NCI-H1417 treated with DMSO at 0.1 percent for 48 hours (cell line): ENCODE data around the gene NAP1L5.

Source experiments
- DNase-seq: peaks from one replicate; lab custom pipeline; 2025; lab: John Stamatoyannopoulos, UW

The NAP1L5 gene

GRCh38 chr4:88660446-88661294 lies 37.0 kb downstream of the NAP1L5 start:
- DNase-seq: no peak

DNA sequence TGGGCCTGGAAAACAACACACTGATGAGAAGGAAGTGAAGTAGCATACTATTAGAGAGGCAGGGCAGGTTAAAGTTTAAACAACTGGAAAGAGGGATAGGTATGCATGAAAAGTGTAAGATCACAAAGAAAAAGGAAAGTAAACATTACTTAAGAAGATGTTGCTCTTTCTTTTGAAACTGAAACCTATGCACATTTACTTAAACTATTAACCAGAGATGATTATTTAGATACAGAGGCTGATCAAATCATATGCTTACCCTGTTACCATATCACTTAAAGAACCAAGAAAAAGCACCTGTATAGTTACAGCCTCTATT lies 37.8 kb downstream of the NAP1L5 start:
- no peak for DNase-seq

DNA sequence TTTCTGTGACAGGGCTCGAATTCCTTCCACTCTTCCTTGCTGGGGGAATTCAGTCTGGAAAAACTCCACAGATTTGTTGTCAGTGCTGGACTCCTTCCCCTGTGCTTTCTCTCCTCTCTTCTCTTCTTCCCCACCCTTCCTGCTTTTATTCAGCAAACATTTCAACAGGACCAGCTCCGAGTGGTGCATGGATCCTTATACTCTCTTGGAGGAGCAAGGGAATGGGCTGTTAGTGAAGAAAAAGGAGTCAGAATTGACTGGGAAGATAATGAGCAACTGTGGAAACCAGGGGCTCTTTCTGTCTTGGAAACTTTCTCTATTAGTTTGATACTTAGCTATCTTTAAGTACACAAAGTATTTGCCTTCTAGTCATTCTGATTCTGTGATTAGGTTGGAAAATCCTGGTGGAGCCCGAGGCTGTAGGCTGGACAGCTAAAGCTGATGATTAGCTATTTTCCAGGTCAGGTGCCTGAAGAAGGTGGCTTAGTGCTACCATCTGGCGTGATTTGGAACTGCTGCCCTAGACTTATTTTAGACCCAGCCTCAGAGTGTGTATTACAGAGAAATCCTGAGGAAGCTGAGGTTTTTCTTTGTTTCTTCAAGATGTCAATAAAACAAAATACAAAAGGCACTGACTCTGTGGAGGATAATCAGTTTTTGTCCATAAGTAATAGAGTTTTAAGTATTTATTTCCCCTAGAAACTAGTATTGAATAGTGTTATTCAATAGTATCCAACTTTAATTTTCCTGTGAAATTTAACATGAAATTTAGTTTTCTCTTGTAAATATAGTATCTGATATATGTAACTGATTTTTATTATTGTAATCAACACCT lies 38.4 kb downstream of the NAP1L5 start:
- DNase-seq: no peak

DNA sequence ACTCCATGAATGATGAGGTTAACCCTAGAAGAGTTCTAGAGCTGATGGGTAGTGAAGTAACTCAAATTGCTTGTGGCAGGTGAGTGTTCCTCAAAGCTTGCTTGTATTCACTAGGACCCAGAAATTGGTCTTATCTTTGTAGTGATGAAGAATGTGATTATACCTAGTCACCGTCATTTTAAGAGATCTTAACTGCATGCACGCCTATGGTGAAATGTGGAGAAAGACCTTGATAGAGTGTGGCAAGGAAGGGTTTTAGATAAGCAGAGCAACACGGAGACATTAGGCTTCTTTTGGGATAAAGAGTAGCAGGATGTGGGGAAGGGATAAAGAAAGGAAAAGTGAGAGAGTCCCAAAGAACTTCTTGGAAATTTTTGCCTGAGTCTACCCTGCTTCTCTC lies 42.4 kb downstream of the NAP1L5 start:
- no peak for DNase-seq

DNA sequence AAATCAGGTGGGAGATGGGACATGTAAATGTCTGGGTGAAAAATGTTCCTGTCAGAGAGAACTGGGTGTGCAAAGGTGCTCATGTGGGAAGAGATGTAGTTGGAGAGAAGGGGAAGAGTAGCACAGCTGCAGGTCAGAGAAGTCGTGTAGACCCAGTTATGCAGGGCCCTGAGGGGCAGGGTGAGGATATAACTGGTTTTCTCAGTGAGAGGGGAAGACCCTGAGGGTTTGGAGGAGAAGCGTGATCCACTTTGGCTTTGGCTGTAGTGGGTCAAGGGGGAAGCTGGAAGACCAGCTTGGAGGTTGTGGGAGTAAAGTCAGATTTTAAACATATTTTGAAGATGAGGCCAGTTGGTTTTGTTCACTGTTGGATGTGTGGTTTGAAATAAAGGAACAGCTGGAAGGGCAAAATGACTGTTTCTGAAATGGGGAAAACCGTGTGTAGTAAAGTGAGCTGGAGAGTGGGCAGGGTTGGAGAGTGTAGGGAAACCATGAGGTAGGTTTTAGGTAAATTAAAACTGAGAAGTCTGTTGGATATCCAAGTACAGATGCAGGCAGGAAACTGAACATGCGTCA lies 44.2 kb downstream of the NAP1L5 start:
- DNase-seq: no peak

- no peak for DNase-seq
Measured at GRCh38 chr4:88649716-88650115, 47.9 kb downstream of the NAP1L5 start.

DNA sequence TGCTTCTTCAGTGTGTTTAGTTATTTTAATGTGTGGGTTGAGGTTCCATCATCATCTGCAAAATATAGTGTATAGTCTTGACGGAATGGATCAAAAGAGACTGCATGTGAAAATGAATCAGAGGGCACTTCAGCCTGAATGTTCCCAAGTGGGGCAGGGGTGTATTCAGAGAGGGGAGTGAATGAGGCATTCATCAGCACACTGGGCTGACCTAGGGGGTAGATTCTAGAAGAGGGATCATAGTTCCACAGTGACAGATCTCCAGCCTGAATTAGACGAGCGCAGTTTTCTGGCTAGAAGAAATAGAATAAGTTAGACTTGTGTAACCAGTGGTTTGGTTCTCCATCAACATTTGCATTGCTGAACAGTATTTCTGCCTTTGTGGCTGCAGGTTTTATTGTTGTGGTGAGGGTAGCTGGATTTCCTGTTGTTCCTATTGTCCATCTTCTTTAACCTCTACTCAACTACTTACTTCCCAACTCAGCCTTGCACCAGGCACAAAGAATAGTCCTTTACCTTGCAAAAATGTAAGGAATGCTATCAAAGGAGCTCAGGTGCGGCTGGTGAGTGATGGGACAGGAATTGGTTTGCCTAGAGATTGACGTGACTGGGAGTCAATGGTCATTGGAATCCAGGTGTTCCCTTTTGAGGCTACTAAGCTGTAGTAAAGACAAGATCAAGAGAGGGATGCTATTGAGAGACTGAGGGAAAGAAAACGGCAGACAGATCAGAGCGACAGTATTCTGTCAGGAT lies 50.9 kb downstream of the NAP1L5 start:
- DNase-seq: no peak

GRCh38 chr4:88645994-88646393 lies 51.6 kb downstream of the NAP1L5 start:
- no peak for DNase-seq
